Hepatocyte (in vitro differentiated cells): ENCODE measurements around the gene DHRS4. TPM values are rescaled to one million over a fixed set of nuclear protein-coding genes. Genes with fewer than 3 reads are reported as not detected.

ENCODE experiments used
- DNase-seq: peaks from one replicate; pipeline ENCODE4 v3.0.0-alpha.2; 2016; ENCODE audit warnings: low spot score
- H2AFZ ChIP-seq: fragments of 200-600 bp; sonication (generic); 2 replicates; pipeline ENCODE4 v1.6.0; 2016; ENCODE audit warnings: antibody characterized with exemption, mild to moderate bottlenecking
- H3K27ac ChIP-seq: fragments of 200-600 bp; sonication (generic); 2 replicates; pipeline ENCODE4 v1.5.1; 2016; ENCODE audit warnings: mild to moderate bottlenecking
- H3K27me3 ChIP-seq: fragments of 200-600 bp; sonication (generic); 2 replicates; pipeline ENCODE4 v1.6.1; 2016
- H3K36me3 ChIP-seq: fragments of 200-600 bp; sonication (generic); replicated peaks from 2 replicates; pipeline ENCODE4 v1.5.1; 2016; ENCODE audit warnings: low read depth; ENCODE audit not compliant: insufficient read depth
- H3K4me1 ChIP-seq: fragments of 200-600 bp; sonication (generic); 2 replicates; pipeline ENCODE4 v1.5.1; 2016; ENCODE audit warnings: mild to moderate bottlenecking, moderate library complexity; ENCODE audit not compliant: insufficient read depth
- H3K4me2 ChIP-seq: fragments of 200-600 bp; sonication (generic); 2 replicates; pipeline ENCODE4 v1.6.0; 2016
- H3K4me3 ChIP-seq: fragments of 200-600 bp; sonication (generic); 2 replicates; pipeline ENCODE4 v1.5.1; 2016; ENCODE audit warnings: mild to moderate bottlenecking
- H3K79me2 ChIP-seq: fragments of 200-600 bp; sonication (generic); 2 replicates; pipeline ENCODE4 v1.6.0; 2017; ENCODE audit warnings: mild to moderate bottlenecking
- H3K9me2 ChIP-seq: fragments of 200-600 bp; sonication (generic); replicated peaks from 2 replicates; pipeline ENCODE4 v1.6.0; 2017; ENCODE audit warnings: mild to moderate bottlenecking; ENCODE audit not compliant: insufficient read depth
- H3K9me3 ChIP-seq: fragments of 200-600 bp; sonication (generic); 2 replicates; pipeline ENCODE4 v1.5.1; 2016; ENCODE audit warnings: low read depth, mild to moderate bottlenecking
- H4K20me1 ChIP-seq: fragments of 200-600 bp; sonication (generic); 2 replicates; pipeline ENCODE4 v1.6.0; 2016; ENCODE audit warnings: mild to moderate bottlenecking; ENCODE audit not compliant: insufficient read depth, poor library complexity, severe bottlenecking
- CTCF ChIP-seq: fragments of 200-600 bp; sonication (generic); IDR thresholded peaks from 2 replicates; pipeline ENCODE4 v1.5.1; 2016; ENCODE audit warnings: antibody characterized with exemption, mild to moderate bottlenecking; ENCODE audit not compliant: poor library complexity
- EZH2 ChIP-seq: fragments of 200-600 bp; sonication (generic); IDR thresholded peaks from 2 replicates; pipeline ENCODE4 v1.6.1; 2016; ENCODE audit warnings: antibody characterized with exemption, mild to moderate bottlenecking, borderline replicate concordance
- EZH2phosphoT487 ChIP-seq: fragments of 200-600 bp; sonication (generic); IDR thresholded peaks from one replicate; pipeline ENCODE4 v1.6.1; 2018; ENCODE audit warnings: antibody characterized with exemption, mild to moderate bottlenecking, low read depth, moderate library complexity; ENCODE audit not compliant: unreplicated experiment, severe bottlenecking
- WGBS: methylation state at CpG from one replicate; pipeline ENCODE4 v1.1.6; 2016; ENCODE audit warnings: low lambda C conversion rate; ENCODE audit errors: missing lambda C conversion rate; 5-methylcytosine and 5-hydroxymethylcytosine counted together
- polyA plus RNA-seq: library from polyadenylated mRNA; unstranded; fragments of >200 nt; fragmentation: Nextera tagmentation; extraction: Ambion mirVana; gene quantifications from 2 replicates; pipeline ENCODE4 v1.2.1, GENCODE V29; 2016
- total RNA-seq: library from RNA; depleted of rRNA; stranded (reverse); fragments of >200 nt; gene quantifications from 2 replicates; pipeline ENCODE4 v1.2.3, GENCODE V29; 2014

The DHRS4 gene
- total and polyA plus RNA-seq, 2 experiments from 2014 or later, result 38.3 to 47.4 TPM

DNA sequence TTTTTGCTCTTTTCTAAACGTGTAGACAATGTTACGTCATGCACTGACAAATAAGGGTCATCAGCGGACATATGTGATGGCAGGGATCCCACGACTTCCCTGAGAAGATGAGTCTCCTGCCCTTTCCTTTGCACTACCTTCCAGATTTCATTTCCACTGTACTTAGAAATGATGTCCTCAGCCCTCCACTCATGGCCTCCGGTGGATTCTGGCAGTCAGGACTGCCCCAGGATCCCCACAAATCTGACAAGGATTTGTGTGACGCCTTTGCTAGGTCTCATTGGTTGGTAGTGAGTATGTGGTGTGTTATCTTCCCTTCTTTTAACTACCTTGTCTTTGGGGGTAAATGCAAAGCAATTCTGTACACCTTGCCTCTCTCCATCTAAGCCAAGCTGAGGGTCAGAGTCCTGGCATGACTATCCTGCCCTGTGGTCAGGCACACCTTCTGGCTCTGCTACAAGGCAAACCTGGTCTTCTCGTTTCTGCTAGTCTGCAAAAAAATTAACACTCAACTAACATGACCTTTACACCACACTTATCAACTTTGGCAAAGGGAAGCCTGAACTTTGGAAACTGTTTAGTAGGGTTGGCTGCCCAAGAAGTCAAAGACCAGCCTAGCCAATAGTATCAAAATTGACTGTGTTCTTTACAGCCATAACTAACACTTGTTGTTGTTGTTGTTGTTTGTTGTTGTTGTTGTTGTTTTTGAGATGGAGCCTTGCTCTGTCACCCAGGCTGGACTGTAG is 17.3 kb upstream of the DHRS4 start:
- no peak for DNase-seq
- Histone ChIP-seq H3K4me3 (no peak overlapping the region), H3K4me1 (no peaks in the 10 kb centered on the region), H3K9me3 (no peaks in the 10 kb centered on the region), H3K9me2 (no peaks in the 10 kb centered on the region), H2AFZ (no peak overlapping the region), H3K27ac (no peak overlapping the region), H3K79me2 (no peaks in the 10 kb centered on the region), H3K4me2 (no peak overlapping the region), H3K36me3 (no peaks in the 10 kb centered on the region), H3K27me3 (no peaks in the 10 kb centered on the region), H4K20me1 (no peaks in the 10 kb centered on the region)
- WGBS, result 71% methylated on average over 7 of the region's 7 CpGs
- TF ChIP-seq EZH2 (no peak), EZH2phosphoT487 (no peak), CTCF (no peak)

DNA sequence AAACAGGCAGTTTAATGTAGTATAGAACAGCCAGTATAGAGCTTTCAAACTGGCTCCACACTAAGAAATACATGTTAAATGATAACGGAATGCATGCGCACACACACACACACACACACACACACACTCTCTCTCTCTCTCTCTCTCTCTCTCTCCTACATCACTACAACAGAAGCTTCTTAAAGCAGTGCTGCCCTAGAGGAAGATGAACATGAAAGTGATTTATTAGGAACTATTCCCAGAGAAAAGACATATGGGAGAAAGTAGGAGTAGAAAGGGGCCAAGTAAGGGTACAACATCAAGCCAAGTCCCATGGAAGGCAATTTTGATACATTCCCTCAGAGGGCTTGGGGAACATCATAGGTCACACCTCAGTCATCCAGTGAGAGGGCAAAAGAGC is 16.4 kb upstream of the DHRS4 start:
- H3K9me2 ChIP-seq, result no peaks in the 10 kb centered on the region
- no peak overlapping the region for H3K4me2 ChIP-seq
- no peaks in the 10 kb centered on the region for H4K20me1 ChIP-seq
- no peak for TF ChIP-seq CTCF
- no peak for DNase-seq
- no peaks in the 10 kb centered on the region for H3K79me2 ChIP-seq
- no peaks in the 10 kb centered on the region for H3K9me3 ChIP-seq
- WGBS, result 79% methylated on average over 2 of the region's 2 CpGs
- no peak overlapping the region for H3K4me3 ChIP-seq
- no peaks in the 10 kb centered on the region for H3K36me3 ChIP-seq
- no peak overlapping the region for H3K27ac ChIP-seq
- H3K27me3 ChIP-seq, result no peaks in the 10 kb centered on the region
- H3K4me1 ChIP-seq, result no peaks in the 10 kb centered on the region
- no peak overlapping the region for H2AFZ ChIP-seq

DNA sequence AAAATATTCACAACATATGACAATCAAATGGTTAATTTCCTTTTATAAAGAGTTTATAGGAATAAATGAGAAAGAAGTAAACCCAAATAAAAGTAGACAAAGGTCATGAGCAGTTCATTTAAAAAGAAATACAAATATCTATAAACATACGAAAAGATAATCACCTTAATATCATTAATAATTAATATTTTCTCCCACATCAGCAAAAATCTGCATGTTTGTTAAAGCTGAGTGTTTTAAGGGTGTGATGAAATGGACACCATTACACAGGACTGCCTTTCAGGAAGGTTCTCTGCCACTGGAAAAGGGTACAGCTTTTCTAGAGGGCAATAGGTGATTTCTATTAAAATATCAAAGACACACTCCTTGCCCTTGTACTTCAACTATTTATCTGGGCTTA is 14.7 kb upstream of the DHRS4 start:
- Histone ChIP-seq H3K27ac (no peak overlapping the region), H3K27me3 (no peaks in the 10 kb centered on the region), H3K36me3 (no peaks in the 10 kb centered on the region), H3K9me2 (no peaks in the 10 kb centered on the region), H3K79me2 (peaks cover under 1% of the 10 kb centered on the region), H3K4me1 (no peaks in the 10 kb centered on the region), H4K20me1 (no peaks in the 10 kb centered on the region), H3K4me2 (no peak overlapping the region), H3K9me3 (no peaks in the 10 kb centered on the region), H3K4me3 (no peak overlapping the region), H2AFZ (no peak overlapping the region)
- 87% methylated on average over 1 of the region's 1 CpG for WGBS
- no peak for TF ChIP-seq EZH2phosphoT487
- no peak for TF ChIP-seq CTCF
- TF ChIP-seq EZH2, result no peak
- no peak for DNase-seq
